T-cell (primary cell): ENCODE results near the gene TMEM178A. TPM values are rescaled to one million over a fixed set of nuclear protein-coding genes. Genes with fewer than 3 reads are reported as not detected.

Experiments used
- ATAC-seq, 4 experiments: fragments of 200-7000 bp in 3 of 4; fragments of 150-1000 bp in 1 of 4; cut with Tn5 transposase; replicated peaks in 1 of 4; 1 replicate in 3 of 4; 2 replicates in 1 of 4; pipeline ENCODE4 v1.10.0; 2021; ENCODE audit warnings: moderate library complexity in 3 of 4, mild to moderate bottlenecking in 2 of 4, moderate number of reproducible peaks in 1 of 4
- CTCF ChIA-PET, 2 donors: fragments of 300-600 bp; sonication (Branson Sonifier 250); formaldehyde crosslinking; loops; one replicate each; lab custom pipeline; 2022; ENCODE audit warnings: antibody characterized with exemption in 2 of 2; lab: Charles Lee
- POLR2A ChIA-PET, 2 donors: fragments of 300-600 bp; sonication (Branson Sonifier 250); formaldehyde crosslinking; loops; one replicate each; lab custom pipeline; 2022; ENCODE audit warnings: antibody characterized with exemption in 2 of 2; lab: Charles Lee
- DNase-seq, 35 experiments: peaks; one replicate each; pipeline versions ENCODE4 v3.0.0 to v3.0.0-alpha.2; 2013 to 2023
- H3K27ac ChIP-seq: one replicate; pipeline ENCODE4 v1.5.1; 2013; ENCODE audit warnings: low read length
- H3K27me3 ChIP-seq, 2 experiments: replicated peaks in 1 of 2; 1 replicate in 1 of 2; 2 replicates in 1 of 2; pipeline versions ENCODE4 v1.6.1 to v1.7.0; 2013; ENCODE audit warnings: low read length in 1 of 2, mixed read lengths in 1 of 2; ENCODE audit not compliant: control insufficient read depth in 2 of 2, insufficient read depth in 2 of 2; ENCODE audit errors: extremely low read depth in 1 of 2
- H3K36me3 ChIP-seq, 2 donors: 1 replicate in 1 of 2; 2 replicates in 1 of 2; pipeline versions ENCODE4 v1.6.1 to v1.7.0; 2013; ENCODE audit warnings: low read length in 1 of 2; ENCODE audit not compliant: control insufficient read depth in 2 of 2, insufficient read depth in 1 of 2; ENCODE audit errors: extremely low read depth in 1 of 2
- H3K4me1 ChIP-seq, 2 experiments: 1 replicate in 1 of 2; 2 replicates in 1 of 2; pipeline versions ENCODE4 v1.6.1 to v1.7.0; 2013; ENCODE audit warnings: low read length in 2 of 2, mixed read lengths in 1 of 2; ENCODE audit not compliant: insufficient read depth in 2 of 2, control insufficient read depth in 1 of 2; ENCODE audit errors: extremely low read depth in 1 of 2
- H3K4me3 ChIP-seq, 2 donors: 1 replicate in 1 of 2; 2 replicates in 1 of 2; pipeline versions ENCODE4 v1.5.1 to v1.7.0; 2013; ENCODE audit warnings: mild to moderate bottlenecking in 2 of 2, low read length in 1 of 2, moderate library complexity in 1 of 2; ENCODE audit not compliant: control insufficient read depth in 1 of 2; ENCODE audit errors: extremely low read depth in 1 of 2
- H3K9me3 ChIP-seq: 2 replicates; pipeline ENCODE4 v1.7.0; 2013
- H3K27ac Mint-ChIP-seq, 2 donors: one replicate each; pipeline ENCODE4 v1.8.0; 2020 to 2021; ENCODE audit warnings: mild to moderate bottlenecking in 2 of 2, mixed read lengths in 2 of 2
- H3K27me3 Mint-ChIP-seq, 2 donors: one replicate each; pipeline ENCODE4 v1.8.0; 2021 to 2022; ENCODE audit warnings: mixed read lengths in 2 of 2
- H3K36me3 Mint-ChIP-seq: one replicate; pipeline ENCODE4 v1.8.0; 2021; ENCODE audit warnings: mixed read lengths
- H3K4me1 Mint-ChIP-seq, 3 donors: one replicate each; pipeline ENCODE4 v1.8.0; 2020 to 2022; ENCODE audit warnings: mixed read lengths in 3 of 3, mild to moderate bottlenecking in 1 of 3
- H3K4me3 Mint-ChIP-seq, 3 donors: one replicate each; pipeline ENCODE4 v1.8.0; 2020 to 2022; ENCODE audit warnings: mild to moderate bottlenecking in 3 of 3, mixed read lengths in 3 of 3, moderate library complexity in 3 of 3
- H3K9me3 Mint-ChIP-seq, 3 donors: one replicate each; pipeline ENCODE4 v1.8.0; 2020 to 2022; ENCODE audit warnings: mixed read lengths in 3 of 3
- WGBS: methylation state at CpG from one replicate; pipeline ENCODE4 v1.1.5; 2013; ENCODE audit warnings: missing lambda C conversion rate; ENCODE audit not compliant: insufficient coverage; 5-methylcytosine and 5-hydroxymethylcytosine counted together
- total RNA-seq, 35 experiments: library from RNA in 6 of 35; stranded (reverse) in 6 of 35; fragments of 120-200 nt in 1 of 35; gene quantifications; one replicate each; pipeline versions ENCODE4 v1.2.1 to v1.2.4 and lab custom pipeline; 2013 to 2026

TMEM178A gene
- total RNA-seq, 5 donors from 2014 or later (not counting 1 experiment from before 2014, with no cell fraction given) = 0.32 to 0.47 (median 0.45) TPM; not detected in 2

DNA sequence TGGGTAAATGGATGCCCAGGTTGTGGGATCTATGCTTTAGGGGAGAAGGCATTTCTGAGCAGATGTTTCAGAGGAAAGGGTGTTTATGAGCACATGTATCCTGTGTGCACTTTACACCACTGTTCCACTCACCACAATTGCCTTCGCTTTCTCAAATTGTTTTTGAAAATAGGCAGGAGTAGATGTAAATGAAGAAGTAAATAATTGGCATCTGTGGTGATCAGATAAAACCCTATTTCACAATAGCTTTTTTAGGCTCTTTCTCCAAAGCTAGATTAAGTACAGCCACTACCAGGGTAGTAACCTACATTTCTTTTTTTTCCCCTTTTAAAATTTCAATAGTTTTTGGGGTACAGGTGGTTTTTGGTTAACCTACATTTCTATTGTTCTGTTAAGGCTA, 40.6 kb downstream of the TMEM178A start:
- WGBS = no CpG with 5 or more reads among the region's 1 CpG
- Histone ChIP-seq H3K27ac (no peak overlapping the region), H3K4me3 (no peak overlapping the region), H3K36me3 (no peaks in the 10 kb centered on the region), H3K9me3 (peaks cover 3% of the 10 kb centered on the region), H3K27me3 (no peaks in the 10 kb centered on the region), H3K4me1 (no peaks in the 10 kb centered on the region)
- DNase-seq = no peak
- Mint-ChIP-seq H3K27ac (no peak overlapping the region), H3K4me1 (no peaks in the 10 kb centered on the region), H3K36me3 (no peaks in the 10 kb centered on the region), H3K4me3 (no peak overlapping the region), H3K9me3 (peaks cover 10 to 11% (median 11%) of the 10 kb centered on the region in 3 donors), H3K27me3 (peaks cover 13 to 16% of the 10 kb centered on the region in 2 donors)
- ATAC-seq = no peak
- ChIA-PET POLR2A (no interaction called here), CTCF (no interaction called here)

GRCh38 chr2:39706945-39707344, 41.2 kb downstream of the TMEM178A start:
- Histone ChIP-seq H3K27me3 (no peaks in the 10 kb centered on the region), H3K4me3 (no peak overlapping the region), H3K4me1 (no peaks in the 10 kb centered on the region), H3K9me3 (peaks cover 3% of the 10 kb centered on the region), H3K27ac (no peak overlapping the region), H3K36me3 (no peaks in the 10 kb centered on the region)
- ChIA-PET CTCF (no interaction called here), POLR2A (no interaction called here)
- Mint-ChIP-seq H3K9me3 (peaks cover 4 to 6% (median 5%) of the 10 kb centered on the region in 3 donors), H3K4me3 (no peak overlapping the region), H3K36me3 (no peaks in the 10 kb centered on the region), H3K27me3 (peaks cover 13 to 16% of the 10 kb centered on the region in 2 donors), H3K4me1 (no peaks in the 10 kb centered on the region), H3K27ac (no peak overlapping the region)
- DNase-seq (no peak), ATAC-seq (no peak)
- 80% methylated on average over 7 of the region's 8 CpGs for WGBS

- 88% methylated on average over 7 of the region's 9 CpGs for WGBS
- H3K4me1 ChIP-seq = no peaks in the 10 kb centered on the region
- POLR2A ChIA-PET = no interaction called here
- peaks cover 13 to 16% of the 10 kb centered on the region in 2 donors for H3K27me3 Mint-ChIP-seq
- H3K27ac Mint-ChIP-seq = no peak overlapping the region
- no peak overlapping the region for H3K4me3 Mint-ChIP-seq
- no peaks in the 10 kb centered on the region for H3K27me3 ChIP-seq
- no peak overlapping the region for H3K4me3 ChIP-seq
- CTCF ChIA-PET = interaction anchor here in 1 of 2 donors (0.7 kb wide), 1 partner anchor 197 kb away, joined by 8 read pairs; no protein-coding TSS in a partner anchor
- H3K4me1 Mint-ChIP-seq = no peaks in the 10 kb centered on the region
- H3K36me3 ChIP-seq = no peaks in the 10 kb centered on the region
- H3K27ac ChIP-seq = no peak overlapping the region
- ATAC-seq (no peak), DNase-seq (no peak)
- peaks cover 0 to 4% (median 0%) of the 10 kb centered on the region in 3 donors for H3K9me3 Mint-ChIP-seq
- no peaks in the 10 kb centered on the region for H3K36me3 Mint-ChIP-seq
- no peaks in the 10 kb centered on the region for H3K9me3 ChIP-seq
These were observed 42.3 kb downstream of the TMEM178A start for GRCh38 chr2:39708003-39708402.

DNA sequence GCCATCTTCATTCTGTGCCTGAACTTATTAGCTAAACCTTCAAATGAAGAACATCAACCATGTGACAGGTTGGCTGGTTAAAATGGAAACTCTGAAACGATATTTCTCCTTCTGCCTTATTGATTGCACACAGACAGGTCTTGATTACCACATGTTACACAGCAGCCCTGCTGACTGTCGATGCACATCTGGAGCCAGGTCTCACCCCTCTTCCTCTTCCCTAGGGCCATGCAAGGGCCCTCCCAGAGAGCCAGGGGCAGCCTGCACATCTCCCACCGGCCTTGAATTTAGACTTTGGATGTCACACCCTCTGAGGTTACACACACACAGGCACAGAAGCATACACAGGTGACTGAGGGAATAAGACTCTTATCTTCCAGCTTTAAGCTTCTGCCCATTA, 45.1 kb downstream of the TMEM178A start:
- Histone ChIP-seq H3K36me3 (no peaks in the 10 kb centered on the region), H3K4me1 (no peaks in the 10 kb centered on the region), H3K9me3 (no peaks in the 10 kb centered on the region), H3K27me3 (no peaks in the 10 kb centered on the region), H3K4me3 (no peak overlapping the region), H3K27ac (no peak overlapping the region)
- DNase-seq (no peak), ATAC-seq (no peak)
- 80% methylated on average over 1 of the region's 3 CpGs for WGBS
- Mint-ChIP-seq H3K9me3 (peaks cover 0 to 4% (median 0%) of the 10 kb centered on the region in 3 donors), H3K4me1 (no peaks in the 10 kb centered on the region), H3K4me3 (no peak overlapping the region), H3K27ac (no peak overlapping the region), H3K36me3 (no peaks in the 10 kb centered on the region), H3K27me3 (peaks cover 13 to 14% of the 10 kb centered on the region in 2 donors)
- ChIA-PET CTCF (no interaction called here), POLR2A (no interaction called here)

GRCh38 chr2:39712953-39713352, 47.2 kb downstream of the TMEM178A start:
- Histone ChIP-seq H3K4me3 (no peak overlapping the region), H3K27me3 (no peaks in the 10 kb centered on the region), H3K9me3 (no peaks in the 10 kb centered on the region), H3K27ac (no peak overlapping the region), H3K4me1 (no peaks in the 10 kb centered on the region), H3K36me3 (no peaks in the 10 kb centered on the region)
- no peak overlapping the region for H3K4me3 Mint-ChIP-seq
- DNase-seq (no peak), ATAC-seq (no peak)
- no peak overlapping the region for H3K27ac Mint-ChIP-seq
- no peaks in the 10 kb centered on the region for H3K4me1 Mint-ChIP-seq
- ChIA-PET POLR2A (no interaction called here), CTCF (no interaction called here)
- 80% methylated on average over 1 of the region's 5 CpGs for WGBS
- no peaks in the 10 kb centered on the region for H3K36me3 Mint-ChIP-seq
- peaks cover 0 to 1% (median 0%) of the 10 kb centered on the region in 3 donors for H3K9me3 Mint-ChIP-seq
- peaks cover 4 to 7% of the 10 kb centered on the region in 2 donors for H3K27me3 Mint-ChIP-seq

- ATAC-seq (no peak), DNase-seq (no peak)
- Histone ChIP-seq H3K27ac (no peak overlapping the region), H3K36me3 (no peaks in the 10 kb centered on the region), H3K27me3 (no peaks in the 10 kb centered on the region), H3K4me3 (no peak overlapping the region), H3K4me1 (no peaks in the 10 kb centered on the region), H3K9me3 (no peaks in the 10 kb centered on the region)
- ChIA-PET POLR2A (interaction anchor here in 1 of 2 donors (0.9 kb wide), 1 partner anchor 11 kb away, joined by 3 read pairs; no protein-coding TSS in a partner anchor), CTCF (no interaction called here)
- Mint-ChIP-seq H3K27me3 (peaks cover 3 to 7% of the 10 kb centered on the region in 2 donors), H3K4me3 (no peak overlapping the region), H3K27ac (no peak overlapping the region), H3K36me3 (no peaks in the 10 kb centered on the region), H3K4me1 (no peaks in the 10 kb centered on the region), H3K9me3 (no peaks in the 10 kb centered on the region)
These were observed 49.4 kb downstream of the TMEM178A start for GRCh38 chr2:39715095-39715494.

GRCh38 chr2:39715822-39716221, 50.1 kb downstream of the TMEM178A start:
- ChIA-PET POLR2A (interaction anchor here in 1 of 2 donors (0.9 kb wide), 1 partner anchor 11 kb away, joined by 3 read pairs; no protein-coding TSS in a partner anchor), CTCF (no interaction called here)
- H3K4me1 Mint-ChIP-seq = no peaks in the 10 kb centered on the region
- Histone ChIP-seq H3K27me3 (peaks cover 0 to 2% of the 10 kb centered on the region in 2 experiments), H3K4me1 (no peaks in the 10 kb centered on the region), H3K36me3 (no peaks in the 10 kb centered on the region), H3K4me3 (no peak overlapping the region), H3K9me3 (no peaks in the 10 kb centered on the region), H3K27ac (no peak overlapping the region)
- peaks cover 8 to 10% of the 10 kb centered on the region in 2 donors for H3K27me3 Mint-ChIP-seq
- no CpG with 5 or more reads among the region's 3 CpGs for WGBS
- no peaks in the 10 kb centered on the region for H3K9me3 Mint-ChIP-seq
- no peaks in the 10 kb centered on the region for H3K36me3 Mint-ChIP-seq
- no peak for ATAC-seq
- no peak overlapping the region for H3K4me3 Mint-ChIP-seq
- no peak overlapping the region for H3K27ac Mint-ChIP-seq
- DNase-seq = no peak
